Thyroid gland (tissue), 4 donors: ENCODE measurements around the gene PRRG1.
"Not testable (repeated sequence)": the region's sequence is repeated elsewhere in the genome, so short reads cannot be mapped to it uniquely, and the experiment has no call there.

ENCODE experiments used
- CTCF ChIP-seq, 6 experiments: fragments of 200-600 bp in 3 of 6; fragments of 450-650 bp in 3 of 6; sonication (generic) in 3 of 6; IDR thresholded peaks; one replicate each; pipeline ENCODE4 v1.5.1; 2016 to 2019; ENCODE audit warnings: antibody characterized with exemption in 6 of 6, mild to moderate bottlenecking in 2 of 6, inconsistent platforms in 1 of 6, moderate library complexity in 1 of 6
- POLR2A ChIP-seq, 2 donors: fragments of 450-650 bp; IDR thresholded peaks; one replicate each; pipeline ENCODE4 v1.6.1; 2017; ENCODE audit warnings: antibody characterized with exemption in 2 of 2, mild to moderate bottlenecking in 2 of 2, moderate library complexity in 1 of 2

DNA sequence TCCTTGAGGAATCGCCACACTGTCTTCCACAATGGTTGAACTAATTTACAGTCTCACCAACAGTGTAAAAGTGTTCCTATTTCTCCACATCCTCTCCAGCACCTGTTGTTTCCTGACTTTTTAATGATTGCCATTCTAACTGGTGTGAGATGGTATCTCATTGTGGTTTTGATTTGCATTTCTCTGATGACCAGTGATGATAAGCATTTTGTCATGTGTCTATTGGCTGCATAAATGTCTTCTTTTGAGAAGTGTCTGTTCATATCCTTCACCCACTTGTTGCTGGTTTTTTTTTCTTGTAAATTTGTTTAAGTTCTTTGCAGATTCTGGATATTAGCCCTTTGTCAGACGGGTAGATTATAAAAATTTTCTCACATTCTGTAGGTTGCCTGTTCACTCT, 43.9 kb upstream of the PRRG1 start:
- TF ChIP-seq CTCF, POLR2A (IDR thresholded peaks at IDR 0.05): not testable (repeated sequence)
